GM12865 (cell line): ENCODE data around the gene NINJ1.
A peak's percentile ranks its signal among the peaks of the same experiment; 100 is the strongest.

Source experiments
- DNase-seq: peaks from one replicate; pipeline ENCODE4 v3.0.0; 2010; ENCODE audit warnings: low read depth
- H3K4me3 ChIP-seq: 2 replicates; pipeline ENCODE4 v1.5.1; 2011; ENCODE audit warnings: mild to moderate bottlenecking, low read depth, low read length, control low read depth
- CTCF ChIP-seq: IDR thresholded peaks from 2 replicates; pipeline ENCODE4 v1.5.1; 2011; ENCODE audit warnings: low read length, control low read depth, low read depth, inconsistent platforms; ENCODE audit not compliant: insufficient read depth; ENCODE audit errors: missing control alignments

The NINJ1 gene

GRCh38 chr9:93134015-93134739 lies at the start of gene NINJ1:
TSS of gene NINJ1 (minus strand) at chr9:93134251. CDS start at chr9:93134217, 34 bp downstream.
- TF ChIP-seq CTCF, result no peak
- peak; percentile 81 for DNase-seq
- H3K4me3 ChIP-seq, result peak within 1 kb of the TSS; percentile 76

- no peak for TF ChIP-seq CTCF
- no peak for DNase-seq
- no peak overlapping the region for H3K4me3 ChIP-seq
Observed at GRCh38 chr9:93183131-93183662, 49.1 kb upstream of the NINJ1 start.

- no peak for TF ChIP-seq CTCF
- DNase-seq, result no peak
- no peak overlapping the region for H3K4me3 ChIP-seq
Observed at GRCh38 chr9:93182572-93182971, 48.5 kb upstream of the NINJ1 start.

- no peak for DNase-seq
- TF ChIP-seq CTCF, result no peak
- H3K4me3 ChIP-seq, result no peak overlapping the region
Observed at GRCh38 chr9:93181672-93182435, 47.8 kb upstream of the NINJ1 start.

GRCh38 chr9:93180938-93181337 lies 46.9 kb upstream of the NINJ1 start:
- H3K4me3 ChIP-seq, result no peak overlapping the region
- no peak for TF ChIP-seq CTCF
- DNase-seq, result no peak

- no peak for TF ChIP-seq CTCF
- H3K4me3 ChIP-seq, result no peak overlapping the region
- DNase-seq, result no peak
Observed at GRCh38 chr9:93178851-93179786, 45.1 kb upstream of the NINJ1 start.
